ENCODE measurements around the gene MED27.
A peak's percentile ranks its signal among the peaks of the same experiment; 100 is the strongest.
"Not testable (repeated sequence)": the region's sequence is repeated elsewhere in the genome, so short reads cannot be mapped to it uniquely, and the experiment has no call there.

MED27 gene

GRCh38 chr9:131960851-131961495 is 118.7 kb downstream of the MED27 start:
- no peak for DNase-seq

GRCh38 chr9:131960311-131960710 is 119.4 kb downstream of the MED27 start:
- no peak for DNase-seq

- no peak for DNase-seq
These were observed 119.8 kb downstream of the MED27 start for GRCh38 chr9:131959887-131960286.

GRCh38 chr9:131959056-131959455 is 120.6 kb downstream of the MED27 start:
- no peak for DNase-seq

- peak; percentile 20 for DNase-seq
These were observed 125.4 kb downstream of the MED27 start for GRCh38 chr9:131954299-131954698.

GRCh38 chr9:131951905-131952304 is 127.8 kb downstream of the MED27 start:
- no peak for DNase-seq

GRCh38 chr9:131951155-131951554 is 128.5 kb downstream of the MED27 start:
- DNase-seq = no peak

GRCh38 chr9:131950487-131950886 is 129.2 kb downstream of the MED27 start:
- no peak for DNase-seq

- no peak for DNase-seq
These were observed 133.5 kb downstream of the MED27 start for GRCh38 chr9:131946180-131946579.

GRCh38 chr9:131943351-131943841 is 136.3 kb downstream of the MED27 start:
- no peak for DNase-seq

- DNase-seq = no peak
These were observed 137.4 kb downstream of the MED27 start for GRCh38 chr9:131942146-131942720.

GRCh38 chr9:131937451-131937850 is 142.2 kb downstream of the MED27 start:
- DNase-seq = no peak

GRCh38 chr9:131936929-131937328 is 142.7 kb downstream of the MED27 start:
- no peak for DNase-seq

GRCh38 chr9:131934673-131935072 is 145.0 kb downstream of the MED27 start:
- no peak for DNase-seq

GRCh38 chr9:131927091-131927490 is 152.6 kb downstream of the MED27 start:
- no peak for DNase-seq

GRCh38 chr9:131926360-131926922 is 153.2 kb downstream of the MED27 start:
- no peak for DNase-seq

- no peak for DNase-seq
These were observed 153.9 kb downstream of the MED27 start for GRCh38 chr9:131925677-131926177.

GRCh38 chr9:131923766-131924165 is 155.9 kb downstream of the MED27 start:
- DNase-seq = no peak

- no peak for DNase-seq
These were observed 156.5 kb downstream of the MED27 start for GRCh38 chr9:131923132-131923671.

GRCh38 chr9:131921635-131922034 is 158.0 kb downstream of the MED27 start:
- DNase-seq = not testable (repeated sequence)

- no peak for DNase-seq
These were observed 160.5 kb downstream of the MED27 start for GRCh38 chr9:131919216-131919615.

- DNase-seq = no peak
These were observed 161.2 kb downstream of the MED27 start for GRCh38 chr9:131918481-131918880.

GRCh38 chr9:131917009-131917408 is 162.7 kb downstream of the MED27 start:
- no peak for DNase-seq

- no peak for DNase-seq
These were observed 164.5 kb downstream of the MED27 start for GRCh38 chr9:131915181-131915580.
